GM19324 (cell line): ENCODE results near the gene COX20.

Source experiments
- ATAC-seq: cut with Tn5 transposase; IDR thresholded peaks from one replicate; pipeline ENCODE4 v1.9.1; 2021; ENCODE audit warnings: mild to moderate bottlenecking, moderate library complexity; ENCODE audit not compliant: unreplicated experiment, low FRiP score

COX20 gene

GRCh38 chr1:244868484-244869363, 33.3 kb downstream of the COX20 start:
- ATAC-seq = no peak

- no peak for ATAC-seq
Observed at GRCh38 chr1:244869364-244869827, 33.9 kb downstream of the COX20 start.

- ATAC-seq = no peak
Observed at GRCh38 chr1:244869950-244870349, 34.5 kb downstream of the COX20 start.

GRCh38 chr1:244874974-244875579, 39.6 kb downstream of the COX20 start:
- ATAC-seq = no peak

GRCh38 chr1:244876228-244876910, 40.9 kb downstream of the COX20 start:
- ATAC-seq = no peak

- ATAC-seq = no peak
Observed at GRCh38 chr1:244878681-244879080, 43.2 kb downstream of the COX20 start.

- ATAC-seq = no peak
Observed at GRCh38 chr1:244881552-244882280, 46.3 kb downstream of the COX20 start.

- no peak for ATAC-seq
Observed at GRCh38 chr1:244887281-244887680, 51.8 kb downstream of the COX20 start.

- ATAC-seq = no peak
Observed at GRCh38 chr1:244893836-244894235, 58.4 kb downstream of the COX20 start.
